ENCODE results near the gene C19orf47.
"Not testable (repeated sequence)": the region's sequence is repeated elsewhere in the genome, so short reads cannot be mapped to it uniquely, and the experiment has no call there.

The C19orf47 gene

DNA sequence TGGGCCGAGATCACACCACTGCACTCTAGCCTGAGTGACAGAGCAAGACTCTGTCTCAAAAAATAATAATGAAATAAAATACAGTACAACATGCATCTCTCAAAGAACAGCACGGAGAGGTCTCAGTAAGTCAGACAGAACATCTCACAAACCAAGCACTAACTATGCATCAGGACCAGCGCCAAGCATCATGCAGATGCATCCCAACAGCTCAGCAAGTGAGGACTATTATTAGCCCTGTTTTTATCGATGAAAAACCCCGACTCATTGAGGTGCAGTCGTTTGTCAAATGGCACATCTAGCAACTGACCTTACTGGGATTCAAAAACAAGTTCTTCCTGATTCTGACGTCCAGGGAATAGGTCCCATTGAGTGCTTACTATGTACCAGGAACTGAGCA is 3.8 kb downstream of the C19orf47 start:
- DNase-seq = no peak

DNA sequence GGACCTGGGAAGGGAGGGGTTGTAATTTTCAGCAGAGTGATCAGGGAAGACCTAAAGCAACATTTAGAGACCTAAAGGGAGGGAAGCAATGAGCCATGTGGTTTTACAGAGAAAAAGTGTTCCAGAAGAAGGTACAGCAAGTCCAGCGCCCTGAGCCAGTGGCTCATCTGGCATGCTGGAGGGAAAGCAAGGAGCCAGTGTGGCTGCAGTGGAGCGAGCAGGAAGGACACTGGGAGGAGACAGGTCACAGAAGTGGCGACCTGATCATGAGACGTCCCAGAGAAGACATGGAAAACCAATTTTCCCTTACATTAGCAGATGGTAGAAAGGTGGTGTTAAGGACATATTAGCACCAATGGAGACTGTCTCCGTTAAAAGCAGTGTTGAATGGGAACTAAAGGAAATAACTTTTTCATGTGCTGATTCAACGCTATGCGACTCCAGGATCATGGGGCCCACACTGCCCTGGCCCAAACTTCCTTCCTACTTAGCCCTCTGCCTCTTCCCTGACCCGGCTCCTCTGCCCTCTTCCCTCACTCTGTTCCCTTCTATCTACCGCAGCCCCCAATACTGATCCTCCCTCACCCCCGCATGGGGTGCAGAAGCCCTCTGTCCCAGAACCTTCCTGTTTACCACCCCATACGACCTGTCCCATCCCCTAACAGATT is 5.4 kb downstream of the C19orf47 start:
- DNase-seq = no peak

DNA sequence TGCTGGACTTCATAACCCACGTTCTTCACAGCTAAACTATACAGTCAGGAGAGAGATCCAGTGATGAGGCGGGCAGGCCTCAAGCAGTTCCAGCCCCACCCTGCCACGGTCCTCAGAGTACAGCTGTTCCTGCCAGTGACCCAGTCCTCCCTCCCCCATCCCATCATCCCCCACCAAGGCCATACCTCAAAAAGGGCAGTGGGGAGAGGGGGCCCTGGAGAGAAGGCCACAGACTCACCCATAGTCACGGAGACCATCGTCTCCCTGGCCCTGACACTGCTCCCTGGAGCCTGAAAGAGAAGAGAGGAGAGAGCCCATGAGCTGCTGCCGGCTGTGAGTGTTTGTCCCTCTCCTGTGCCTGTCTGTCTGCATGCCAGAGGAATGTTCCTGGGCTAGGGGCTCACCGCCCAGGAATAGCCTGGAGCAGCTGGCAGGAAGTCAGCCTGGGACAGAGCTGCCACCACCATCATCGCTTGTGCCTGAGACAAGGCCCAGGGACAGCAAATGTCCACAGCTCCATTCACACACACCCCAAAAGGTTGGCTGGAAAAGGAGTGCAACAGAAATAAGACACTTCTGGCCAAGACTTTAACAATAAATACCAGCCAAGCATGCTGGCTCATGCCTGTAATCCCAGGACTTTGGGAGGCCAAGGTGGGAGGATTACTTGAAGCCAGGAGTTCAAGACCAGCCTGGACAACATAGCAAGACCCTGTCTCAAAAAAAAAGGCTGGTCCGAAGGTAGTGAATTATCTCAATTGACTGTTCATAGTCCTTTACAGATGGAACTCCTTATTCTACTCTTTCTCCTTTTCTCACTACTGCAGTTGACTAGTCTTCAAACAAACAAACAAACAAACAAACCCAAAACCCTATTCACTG is 6.4 kb downstream of the C19orf47 start:
- DNase-seq = no peak

DNA sequence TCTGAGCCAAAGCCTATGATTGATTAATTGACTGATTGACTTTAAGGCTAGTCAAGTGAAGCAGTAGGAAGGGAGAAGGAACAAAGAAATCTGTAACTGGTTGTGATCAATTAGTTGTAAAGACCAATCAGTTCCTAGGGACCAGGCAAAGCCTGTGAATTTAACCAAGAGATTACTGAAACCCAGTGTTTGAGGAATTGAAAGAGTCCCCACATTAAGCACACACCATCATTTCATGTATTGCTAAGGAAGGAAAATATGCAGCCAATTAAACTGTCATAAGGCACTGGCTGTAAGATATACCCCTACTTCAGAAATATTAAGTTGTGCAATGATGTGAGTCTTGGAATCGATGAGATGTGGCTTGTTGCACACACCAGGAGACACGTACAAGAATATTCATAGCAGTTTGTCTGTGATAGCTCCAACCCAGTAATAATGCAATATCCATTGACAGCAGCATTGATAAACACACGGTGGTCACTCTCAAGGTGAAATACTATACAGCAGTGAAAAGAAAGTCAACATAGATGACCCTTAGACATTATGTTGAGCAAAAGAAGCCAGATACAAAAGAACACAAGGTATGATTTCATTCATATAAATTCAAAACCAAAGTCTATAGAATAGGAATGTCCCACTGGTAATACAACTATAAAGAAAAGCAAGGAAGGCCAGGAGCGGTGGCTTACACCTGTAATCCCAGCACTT is 9.0 kb downstream of the C19orf47 start:
- DNase-seq = no peak

DNA sequence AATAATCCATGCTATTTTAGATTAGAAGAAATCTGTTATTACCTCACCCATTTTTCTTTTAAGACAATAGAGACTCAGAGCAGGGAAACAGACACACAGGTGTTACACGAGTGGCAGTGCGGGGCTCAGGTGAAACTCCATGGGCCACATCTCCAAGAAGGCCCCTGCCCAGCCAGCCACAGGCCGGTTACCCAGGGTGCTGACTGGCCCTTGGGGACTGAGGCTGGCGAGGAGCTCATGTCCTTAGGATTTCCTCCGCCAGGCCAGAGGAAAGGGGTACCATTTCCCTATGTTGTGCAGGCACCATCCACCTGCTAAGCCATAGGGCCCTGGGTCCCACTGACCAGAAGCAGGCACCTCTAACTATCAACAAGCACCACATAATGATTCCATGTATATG is 10.6 kb downstream of the C19orf47 start:
- DNase-seq = no peak

DNA sequence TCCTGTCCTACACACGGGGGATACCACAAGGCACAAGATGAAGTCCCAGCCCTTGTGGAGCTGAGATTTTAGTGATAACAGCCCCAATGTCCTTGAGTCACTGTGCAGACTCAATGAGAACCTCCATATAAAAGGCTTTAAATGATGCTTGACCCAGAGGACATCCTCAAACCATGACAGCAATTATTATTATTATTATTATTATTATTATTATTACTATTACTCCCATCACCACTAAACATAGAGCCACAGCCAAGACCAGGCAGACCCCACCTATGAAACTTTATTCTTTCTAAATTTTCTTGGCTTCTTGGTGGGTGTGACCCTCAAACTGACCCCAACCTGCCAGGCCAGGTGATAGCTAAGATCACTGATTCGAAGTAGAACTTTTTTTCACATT is 11.1 kb downstream of the C19orf47 start:
- DNase-seq = no peak

DNA sequence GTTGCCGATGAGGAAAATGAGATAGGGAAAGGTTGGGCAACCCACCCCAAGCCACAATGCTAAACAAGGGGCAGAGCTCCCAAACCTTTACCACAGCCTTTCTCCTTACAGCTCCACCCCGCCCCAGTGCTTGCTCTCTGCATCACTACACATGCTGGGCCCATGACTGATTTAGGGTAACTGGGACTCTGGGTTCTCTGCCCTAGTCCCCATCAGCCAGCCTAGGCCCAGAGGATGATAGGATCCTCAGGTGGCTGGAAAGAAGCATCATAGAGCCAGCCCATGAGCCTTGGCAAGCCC is 11.6 kb downstream of the C19orf47 start:
- DNase-seq = no peak

DNA sequence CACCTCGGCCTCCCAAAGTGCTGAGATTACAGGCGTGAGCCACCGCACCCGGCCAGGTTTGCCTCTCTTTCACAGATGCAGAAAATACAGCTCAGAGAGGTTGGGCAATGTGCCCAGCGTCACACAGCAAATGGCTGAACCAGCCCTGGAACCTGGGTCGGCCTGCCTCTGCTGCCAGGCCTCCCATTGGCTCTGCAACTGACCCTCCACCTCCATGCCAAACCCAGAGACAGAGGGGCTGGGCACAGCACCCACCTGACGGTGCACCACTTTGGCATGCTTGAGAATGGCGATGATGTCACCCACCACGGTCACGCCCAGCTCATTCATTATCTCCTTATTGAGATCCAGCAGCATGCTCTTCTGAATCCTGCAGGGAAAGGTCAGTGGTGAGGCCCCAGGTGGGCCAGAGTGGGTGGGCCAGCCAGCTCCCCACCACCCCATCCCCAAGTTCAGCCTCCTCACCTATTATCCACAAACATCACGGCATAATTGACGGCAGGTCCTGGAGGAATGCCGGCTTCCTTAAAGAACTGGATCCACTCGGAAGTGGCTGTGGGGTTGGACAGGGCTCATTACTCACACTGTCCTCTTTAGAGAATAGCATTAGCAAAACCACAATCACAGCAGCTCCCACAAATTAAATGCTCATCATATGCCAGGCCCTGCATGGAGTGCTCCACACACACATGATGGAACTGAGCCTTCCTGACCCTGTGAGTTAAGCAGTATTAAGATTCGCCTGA is 12.2 kb downstream of the C19orf47 start:
- no peak for DNase-seq

DNA sequence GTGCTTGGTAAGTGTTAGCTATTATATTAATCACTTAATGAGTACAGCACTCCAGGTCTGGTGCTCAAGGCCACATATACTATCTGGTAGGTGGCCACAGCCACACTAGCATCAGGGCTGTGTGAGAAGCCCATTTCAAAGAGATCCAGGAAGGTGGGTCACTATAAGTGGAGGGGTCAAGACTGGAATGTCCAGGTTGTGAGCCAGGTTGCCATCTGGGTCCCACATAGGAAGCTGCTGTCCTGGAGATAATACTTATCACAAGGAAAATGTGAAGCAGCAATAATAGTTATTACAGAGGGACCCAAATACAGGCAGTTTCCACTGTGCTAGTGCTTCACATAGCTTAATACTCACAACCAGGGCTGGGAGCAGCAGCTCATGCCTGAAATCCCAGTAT is 13.1 kb downstream of the C19orf47 start:
- no peak for DNase-seq

DNA sequence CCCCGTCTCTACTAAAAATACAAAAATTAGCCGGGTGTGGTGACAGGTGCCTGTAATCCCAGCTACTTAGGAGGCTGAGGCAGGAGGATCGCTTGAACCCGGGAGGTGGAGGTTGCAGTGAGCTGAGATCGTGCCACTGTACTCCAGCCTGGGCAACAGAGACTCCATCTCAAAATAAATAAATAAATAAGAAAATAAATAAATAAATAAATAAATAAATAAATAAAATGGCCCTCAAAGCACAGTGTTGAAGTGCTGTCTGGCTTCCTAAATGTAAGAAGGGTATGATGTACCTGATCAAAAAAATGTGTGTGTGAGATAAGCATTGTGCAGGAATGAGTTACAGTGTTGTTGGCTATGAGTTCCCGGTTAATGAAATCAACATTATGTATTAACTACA is 15.1 kb downstream of the C19orf47 start:
- not testable (repeated sequence) for DNase-seq

DNA sequence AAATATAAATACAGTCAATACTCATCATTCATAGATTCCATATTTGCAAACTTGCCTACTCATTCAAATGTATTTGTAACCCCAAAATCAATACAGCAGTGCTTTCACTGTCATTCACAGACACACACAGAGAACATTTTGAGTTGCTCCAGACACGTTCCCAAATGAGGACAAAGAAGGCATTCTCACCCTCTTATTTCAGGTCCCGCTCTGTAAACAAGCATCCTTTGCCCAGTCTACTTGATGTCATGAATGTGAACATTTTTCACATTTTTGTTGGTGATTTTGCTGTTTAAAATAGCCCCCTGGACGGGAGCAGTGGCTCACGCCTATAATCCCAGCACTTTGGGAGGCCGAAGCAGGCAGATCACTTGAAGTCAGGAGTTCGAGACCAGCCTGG is 15.5 kb downstream of the C19orf47 start:
- DNase-seq = no peak

DNA sequence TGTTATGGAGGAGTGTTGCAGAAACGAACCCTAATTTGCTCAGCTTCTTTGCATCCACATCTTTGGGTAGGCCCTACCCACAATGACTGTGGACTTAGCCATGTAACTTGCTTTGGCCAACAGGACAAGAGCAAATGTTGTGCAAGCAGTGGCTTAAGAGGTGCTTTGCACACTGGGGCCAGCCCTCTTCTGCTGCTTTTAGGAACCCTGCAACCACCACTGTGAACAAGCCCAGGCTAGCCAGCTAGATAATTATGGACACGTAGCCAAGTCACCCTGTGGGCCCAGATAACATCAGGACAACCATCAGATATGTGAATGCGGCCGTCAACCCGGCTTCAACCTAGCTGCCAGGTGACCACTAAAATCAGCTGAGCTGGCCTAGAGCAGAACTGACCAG is 17.1 kb downstream of the C19orf47 start:
- no peak for DNase-seq

DNA sequence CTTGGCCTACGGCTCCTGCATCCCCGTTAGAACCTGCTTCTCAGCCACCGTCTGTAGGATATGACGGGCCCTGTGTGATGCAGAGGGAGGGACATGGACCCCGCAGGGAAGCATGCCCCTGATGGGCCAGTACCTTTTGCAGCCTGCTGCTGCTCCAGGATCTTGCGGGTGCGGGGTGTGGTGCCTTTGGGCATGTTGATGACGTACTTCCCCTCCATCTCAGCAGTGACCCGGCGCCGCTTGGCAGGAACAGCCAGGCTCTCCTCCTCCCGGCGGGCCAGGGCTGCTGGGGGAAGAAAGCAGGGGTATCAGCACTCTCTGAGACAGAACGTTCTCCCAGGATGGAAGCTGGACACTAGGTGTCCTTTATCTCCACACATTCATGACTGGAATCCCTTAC is 22.0 kb downstream of the C19orf47 start:
- DNase-seq = no peak

DNA sequence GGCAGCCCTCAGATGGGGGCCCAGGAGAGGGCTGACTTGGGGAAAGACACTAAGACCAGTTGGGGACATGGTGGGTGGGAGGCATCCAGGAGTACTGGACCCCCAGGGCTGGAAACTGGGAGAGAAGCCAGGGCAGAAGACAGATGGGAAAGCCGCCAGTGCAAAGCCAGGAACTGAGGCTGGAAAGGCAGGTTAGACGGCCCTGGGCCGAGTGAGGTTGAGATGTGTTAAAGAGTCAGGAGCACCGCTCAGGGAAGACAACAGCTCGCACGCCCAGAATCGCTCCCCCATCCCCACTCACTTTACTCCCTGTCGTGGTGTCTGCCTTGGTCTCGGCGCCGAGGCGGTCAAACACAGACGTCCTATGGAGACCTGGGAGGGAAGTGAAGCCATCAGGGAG is 24.5 kb downstream of the C19orf47 start:
- DNase-seq = no peak

DNA sequence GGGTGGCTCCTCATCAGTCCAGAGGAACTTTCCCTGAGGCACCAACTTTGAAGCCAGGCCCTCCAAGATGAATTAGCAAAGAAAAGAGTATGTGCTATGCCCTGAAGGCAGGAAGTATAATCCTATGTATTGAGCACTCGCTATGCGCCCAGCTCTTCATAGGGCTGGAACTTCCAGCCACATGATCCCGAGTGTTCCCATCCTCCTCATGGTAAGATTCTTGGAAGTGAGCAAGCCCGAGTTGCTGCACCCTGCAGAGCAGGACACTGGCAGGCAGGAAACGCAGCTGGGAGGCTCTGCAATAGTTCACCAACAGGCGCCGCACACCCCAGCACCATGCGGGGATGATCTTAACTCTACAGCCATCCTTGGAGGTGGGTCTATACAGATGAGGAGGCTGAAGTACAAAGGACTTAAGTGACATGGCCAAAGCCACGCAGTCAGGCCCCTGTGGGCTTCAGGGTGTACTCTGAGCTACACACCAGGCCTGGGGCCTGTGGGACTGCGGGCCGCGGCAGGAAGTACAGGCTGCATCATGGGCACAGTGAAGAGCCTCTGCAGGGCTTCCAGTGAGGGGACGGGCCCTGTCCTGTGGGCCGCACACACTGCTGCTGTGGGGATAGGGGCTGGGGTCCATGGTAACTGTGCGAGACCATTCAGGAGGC is 25.1 kb downstream of the C19orf47 start:
- DNase-seq = no peak

DNA sequence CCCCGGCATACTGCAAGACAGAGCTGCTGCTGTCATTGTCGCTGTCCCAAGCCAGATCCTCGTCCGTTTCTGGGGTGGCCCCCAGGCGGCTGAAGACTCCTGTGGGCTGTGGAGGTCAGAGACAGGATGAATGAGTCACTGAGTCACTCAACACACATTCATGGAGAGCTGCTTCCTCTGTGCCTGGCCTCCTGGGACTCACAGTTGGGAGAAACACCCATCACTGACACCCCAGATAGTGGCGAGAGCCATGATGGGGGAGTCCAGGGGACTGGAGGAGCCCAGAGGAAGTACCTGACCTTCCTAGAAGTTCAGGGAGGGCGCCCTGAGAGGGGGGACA is 26.0 kb downstream of the C19orf47 start:
- no peak for DNase-seq

DNA sequence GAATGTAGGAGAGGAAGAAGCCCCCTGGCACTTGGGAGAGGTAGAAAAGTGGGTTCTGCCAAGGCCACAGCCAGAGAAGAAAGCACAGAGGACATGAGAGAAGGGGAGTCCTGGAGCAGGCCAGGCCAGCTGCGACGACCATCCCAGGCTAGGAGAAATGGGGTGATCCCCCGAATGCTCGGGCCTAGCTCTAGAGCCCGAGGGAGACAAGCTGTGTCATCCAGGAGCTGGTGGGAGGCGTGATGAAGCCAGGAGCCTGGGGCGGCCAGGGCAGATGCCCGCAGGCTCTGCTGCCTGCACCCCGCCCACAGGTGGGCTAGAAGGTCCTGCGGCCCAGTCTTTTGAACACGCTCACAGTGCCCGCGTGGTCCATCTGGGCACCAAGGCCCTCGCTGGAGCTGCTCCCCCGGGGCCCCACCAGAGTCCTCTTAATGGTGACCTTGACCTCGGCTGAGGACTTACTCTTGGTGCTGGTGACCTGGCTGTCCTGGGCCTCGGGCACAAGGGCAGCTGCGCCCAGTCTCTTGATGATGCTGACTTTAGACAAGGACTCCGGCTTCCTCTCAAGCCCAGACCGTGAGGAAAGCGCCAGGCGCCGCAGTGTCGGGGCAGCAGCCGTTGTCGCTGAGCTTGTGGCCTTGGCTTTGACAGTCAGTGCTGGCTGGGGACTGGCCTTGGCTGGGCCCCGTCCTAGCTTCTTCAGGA is 26.5 kb downstream of the C19orf47 start:
- no peak for DNase-seq

DNA sequence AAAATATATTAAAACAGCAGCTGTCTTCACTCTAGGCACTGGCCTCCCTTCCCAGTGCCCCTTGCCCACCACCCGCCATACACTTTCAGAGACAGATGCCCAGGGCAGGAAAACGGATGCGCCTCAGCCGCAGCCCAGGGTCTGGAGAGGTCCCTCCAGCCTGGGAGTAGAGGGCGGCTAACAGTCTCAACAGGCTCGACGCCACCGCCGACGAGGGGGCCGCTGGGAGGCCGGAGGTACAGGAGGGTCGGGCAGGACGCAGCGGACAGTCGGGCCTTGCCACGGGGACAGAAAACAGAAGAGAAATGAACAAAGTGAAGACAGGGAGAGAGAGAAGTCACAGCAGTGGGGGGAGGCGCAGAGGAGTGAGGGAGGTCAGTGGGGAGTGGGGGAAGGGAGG is 27.1 kb downstream of the C19orf47 start:
- no peak for DNase-seq

DNA sequence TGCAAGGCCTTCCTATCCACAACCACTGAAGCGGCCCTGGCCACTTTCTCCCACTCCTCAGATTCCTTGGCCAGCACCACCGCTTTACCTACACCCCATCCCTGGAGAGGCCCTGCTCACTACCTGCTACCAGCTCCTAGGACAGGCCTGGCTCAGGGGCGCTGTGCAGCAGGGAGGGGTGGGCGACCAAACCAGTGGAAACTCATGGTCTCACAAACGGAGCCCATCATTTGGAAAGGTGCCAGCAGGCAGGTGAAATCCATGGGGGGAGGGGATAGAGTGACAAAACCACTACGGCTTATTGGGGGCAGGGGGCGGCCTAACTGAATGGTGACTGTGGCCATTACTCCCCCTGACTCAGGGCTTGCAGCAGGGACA is 27.6 kb downstream of the C19orf47 start:
- DNase-seq = no peak

DNA sequence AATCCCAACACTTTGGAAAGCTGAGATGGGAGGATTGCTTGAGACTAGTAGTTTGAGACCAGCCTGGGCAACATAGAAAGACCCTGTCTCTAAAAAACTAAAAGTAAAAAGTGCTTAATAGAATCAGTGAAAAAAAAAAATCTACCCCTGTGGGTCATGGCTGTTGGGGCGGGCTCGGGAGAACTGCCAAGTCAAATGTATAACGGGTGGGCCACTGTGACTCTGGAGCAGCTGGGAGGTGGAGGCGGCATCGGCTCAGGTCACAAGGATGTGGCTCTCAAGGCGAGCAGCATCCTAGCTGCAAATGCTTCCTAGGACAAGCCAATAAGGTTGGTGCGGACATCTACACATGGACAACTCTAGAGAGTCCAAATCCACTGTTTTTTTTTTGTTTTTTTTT is 30.9 kb downstream of the C19orf47 start:
- no peak for DNase-seq

DNA sequence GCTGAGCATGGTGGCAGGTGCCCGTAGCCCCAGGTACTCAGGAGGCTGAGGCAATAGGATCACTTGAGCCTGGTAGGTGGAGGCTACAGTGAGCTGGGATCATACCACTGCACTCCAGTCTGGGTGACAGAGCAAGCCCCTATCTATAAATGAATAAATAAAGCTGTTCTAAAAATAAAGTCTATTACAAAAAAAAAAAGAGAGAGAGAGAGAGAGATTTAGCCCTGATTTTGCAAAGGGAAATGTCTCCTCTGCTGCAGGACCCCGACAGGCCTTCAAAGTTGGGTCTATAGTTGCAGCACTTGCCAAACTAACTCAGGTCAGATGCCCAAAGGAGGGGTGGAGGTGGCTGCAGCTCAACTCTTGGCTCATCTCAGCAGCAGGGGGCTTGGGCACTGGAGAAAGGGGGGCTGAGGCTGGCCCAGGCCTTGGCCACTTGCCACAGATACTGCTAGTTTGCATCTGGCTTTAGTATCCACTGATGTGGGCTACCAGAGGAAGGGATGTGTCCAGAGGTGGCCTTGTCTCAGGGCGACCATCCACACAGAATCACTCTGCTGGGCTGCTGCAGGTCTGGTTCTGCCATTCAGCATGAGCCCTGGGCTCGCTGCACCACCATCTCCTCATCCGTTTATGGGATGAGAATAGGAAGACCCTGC is 32.3 kb downstream of the C19orf47 start:
- no peak for DNase-seq

DNA sequence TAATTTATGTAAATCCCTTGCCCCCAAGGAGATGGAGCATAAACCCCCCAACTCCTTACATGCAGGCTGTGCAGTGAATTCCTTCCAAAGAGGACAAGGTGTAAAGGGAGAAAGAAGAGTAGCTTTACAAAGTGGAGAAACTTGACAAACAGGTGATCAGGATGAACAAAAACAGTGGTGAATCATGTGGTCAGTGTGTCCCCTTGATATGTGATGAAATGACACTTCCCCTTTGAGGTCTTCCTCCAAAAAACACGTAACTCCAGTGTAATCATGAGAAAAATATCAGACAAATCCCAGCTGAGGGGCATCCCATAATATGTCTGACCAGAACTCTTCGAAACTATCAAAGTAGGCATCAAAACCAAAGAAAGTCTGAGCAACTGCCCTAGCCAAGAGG is 33.5 kb downstream of the C19orf47 start:
- no peak for DNase-seq
